Osteoblast (primary cell): ENCODE results near the gene NKX1-2. TPM values are rescaled to one million over a fixed set of nuclear protein-coding genes. Genes with fewer than 3 reads are reported as not detected.

Experiments used
- DNase-seq: peaks from one replicate; pipeline ENCODE4 v3.0.0; 2011; ENCODE audit warnings: low spot score, mixed read lengths; ENCODE audit not compliant: insufficient read length; ENCODE audit errors: missing footprints
- H2AFZ ChIP-seq: 2 replicates; pipeline ENCODE4 v1.6.0; 2011; ENCODE audit warnings: mild to moderate bottlenecking, low read length
- H3K27ac ChIP-seq: 2 replicates; pipeline ENCODE4 v1.5.1; 2011; ENCODE audit warnings: mild to moderate bottlenecking, low read depth, low read length, moderate library complexity
- H3K27me3 ChIP-seq: 2 replicates; pipeline ENCODE4 v1.6.0; 2012; ENCODE audit warnings: mild to moderate bottlenecking, control low read depth, inconsistent platforms, low read length, moderate library complexity; ENCODE audit not compliant: insufficient read depth
- H3K36me3 ChIP-seq: 2 replicates; pipeline ENCODE4 v1.5.1; 2011; ENCODE audit warnings: mild to moderate bottlenecking, low read length, control low read depth, moderate library complexity; ENCODE audit not compliant: insufficient read depth
- H3K4me1 ChIP-seq: 2 replicates; pipeline ENCODE4 v1.5.1; 2011; ENCODE audit warnings: mild to moderate bottlenecking, low read length, control low read depth, moderate library complexity; ENCODE audit not compliant: insufficient read depth
- H3K4me2 ChIP-seq: 2 replicates; pipeline ENCODE4 v1.6.0; 2011; ENCODE audit warnings: mild to moderate bottlenecking, low read length; ENCODE audit not compliant: insufficient read depth
- H3K4me3 ChIP-seq: fragments of 200-600 bp; sonication (generic); 3 replicates; pipeline ENCODE4 v1.5.1; 2012; ENCODE audit warnings: mild to moderate bottlenecking, low read length, inconsistent platforms; ENCODE audit not compliant: insufficient read depth
- H3K79me2 ChIP-seq: 2 replicates; pipeline ENCODE4 v1.6.0; 2012; ENCODE audit warnings: mild to moderate bottlenecking, low read length, control low read depth, inconsistent platforms; ENCODE audit not compliant: insufficient read depth
- H3K9me3 ChIP-seq: 2 replicates; pipeline ENCODE4 v1.5.1; 2011; ENCODE audit warnings: low read depth, low read length, control low read depth
- H4K20me1 ChIP-seq: 2 replicates; pipeline ENCODE4 v1.6.0; 2012; ENCODE audit warnings: mild to moderate bottlenecking, low read length, control low read depth; ENCODE audit not compliant: insufficient read depth
- CTCF ChIP-seq: IDR thresholded peaks from 2 replicates; pipeline ENCODE4 v1.5.1; 2011; ENCODE audit warnings: mild to moderate bottlenecking, low read depth, low read length, moderate library complexity; ENCODE audit errors: extremely low read depth
- total RNA-seq: library from RNA; depleted of rRNA; stranded (reverse); fragments of >200 nt; gene quantifications from 2 replicates; pipeline ENCODE4 v1.2.3, GENCODE V29; 2012

NKX1-2 gene
- total RNA-seq, 1 donor = not detected

- no peak for DNase-seq
- H3K4me3 ChIP-seq = no peak overlapping the region
- no peak for TF ChIP-seq CTCF
- no peaks in the 10 kb centered on the region for H3K36me3 ChIP-seq
- no peak overlapping the region for H3K27ac ChIP-seq
- H3K4me1 ChIP-seq = no peaks in the 10 kb centered on the region
- no peaks in the 10 kb centered on the region for H3K27me3 ChIP-seq
- H3K9me3 ChIP-seq = no peaks in the 10 kb centered on the region
- H3K4me2 ChIP-seq = no peak overlapping the region
- H3K79me2 ChIP-seq = no peaks in the 10 kb centered on the region
- peaks cover 13% of the 10 kb centered on the region for H4K20me1 ChIP-seq
- H2AFZ ChIP-seq = no peak overlapping the region
Measured at GRCh38 chr10:124482236-124482800, 32.5 kb upstream of the NKX1-2 start.

GRCh38 chr10:124481717-124482116 is 31.9 kb upstream of the NKX1-2 start:
- Histone ChIP-seq H3K4me1 (no peaks in the 10 kb centered on the region), H3K36me3 (no peaks in the 10 kb centered on the region), H3K9me3 (no peaks in the 10 kb centered on the region), H3K79me2 (no peaks in the 10 kb centered on the region), H4K20me1 (peaks cover 15% of the 10 kb centered on the region), H2AFZ (no peak overlapping the region), H3K4me3 (no peak overlapping the region), H3K4me2 (no peak overlapping the region), H3K27me3 (no peaks in the 10 kb centered on the region), H3K27ac (no peak overlapping the region)
- TF ChIP-seq CTCF = no peak
- no peak for DNase-seq

- no peak for TF ChIP-seq CTCF
- H3K9me3 ChIP-seq = no peaks in the 10 kb centered on the region
- H3K79me2 ChIP-seq = no peaks in the 10 kb centered on the region
- H3K4me1 ChIP-seq = no peaks in the 10 kb centered on the region
- H3K4me2 ChIP-seq = no peak overlapping the region
- no peaks in the 10 kb centered on the region for H3K36me3 ChIP-seq
- no peak overlapping the region for H3K4me3 ChIP-seq
- H4K20me1 ChIP-seq = peaks cover 15% of the 10 kb centered on the region
- DNase-seq = no peak
- H2AFZ ChIP-seq = no peak overlapping the region
- H3K27me3 ChIP-seq = no peaks in the 10 kb centered on the region
- no peak overlapping the region for H3K27ac ChIP-seq
Measured at GRCh38 chr10:124480860-124481259, 31.0 kb upstream of the NKX1-2 start.

GRCh38 chr10:124478515-124478914 is 28.7 kb upstream of the NKX1-2 start:
- H4K20me1 ChIP-seq = peaks cover 15% of the 10 kb centered on the region
- TF ChIP-seq CTCF = no peak
- no peak overlapping the region for H3K4me2 ChIP-seq
- H3K9me3 ChIP-seq = no peaks in the 10 kb centered on the region
- no peak overlapping the region for H3K4me3 ChIP-seq
- no peak overlapping the region for H3K27ac ChIP-seq
- H2AFZ ChIP-seq = no peak overlapping the region
- H3K79me2 ChIP-seq = no peaks in the 10 kb centered on the region
- no peaks in the 10 kb centered on the region for H3K4me1 ChIP-seq
- H3K36me3 ChIP-seq = no peaks in the 10 kb centered on the region
- H3K27me3 ChIP-seq = no peaks in the 10 kb centered on the region
- no peak for DNase-seq
